ENCODE measurements around the gene VMO1.

Gene VMO1

GRCh38 chr17:4747847-4748246 is 38.3 kb downstream of the VMO1 start:
- H3K4me3 ChIP-seq (ENCODE audit: low read depth in 1 of 2, low read length in 2 of 2): no peak overlapping the region
- H3K4me1 ChIP-seq (ENCODE audit: insufficient read depth, low read length): no peaks in the 10 kb centered on the region
- H3K9ac ChIP-seq (ENCODE audit: low read length): no peak overlapping the region
- H3K27ac ChIP-seq (ENCODE audit: low read depth, low read length): no peak overlapping the region
- H3K9me3 ChIP-seq (ENCODE audit: low read length): no peaks in the 10 kb centered on the region
- H3K36me3 ChIP-seq (ENCODE audit: insufficient read depth, low read length): no peaks in the 10 kb centered on the region
- H3K27me3 ChIP-seq (ENCODE audit: control insufficient read depth in 1 of 2, insufficient read depth in 2 of 2, low read length in 2 of 2): peaks cover 17 to 36% of the 10 kb centered on the region in 2 donors

DNA sequence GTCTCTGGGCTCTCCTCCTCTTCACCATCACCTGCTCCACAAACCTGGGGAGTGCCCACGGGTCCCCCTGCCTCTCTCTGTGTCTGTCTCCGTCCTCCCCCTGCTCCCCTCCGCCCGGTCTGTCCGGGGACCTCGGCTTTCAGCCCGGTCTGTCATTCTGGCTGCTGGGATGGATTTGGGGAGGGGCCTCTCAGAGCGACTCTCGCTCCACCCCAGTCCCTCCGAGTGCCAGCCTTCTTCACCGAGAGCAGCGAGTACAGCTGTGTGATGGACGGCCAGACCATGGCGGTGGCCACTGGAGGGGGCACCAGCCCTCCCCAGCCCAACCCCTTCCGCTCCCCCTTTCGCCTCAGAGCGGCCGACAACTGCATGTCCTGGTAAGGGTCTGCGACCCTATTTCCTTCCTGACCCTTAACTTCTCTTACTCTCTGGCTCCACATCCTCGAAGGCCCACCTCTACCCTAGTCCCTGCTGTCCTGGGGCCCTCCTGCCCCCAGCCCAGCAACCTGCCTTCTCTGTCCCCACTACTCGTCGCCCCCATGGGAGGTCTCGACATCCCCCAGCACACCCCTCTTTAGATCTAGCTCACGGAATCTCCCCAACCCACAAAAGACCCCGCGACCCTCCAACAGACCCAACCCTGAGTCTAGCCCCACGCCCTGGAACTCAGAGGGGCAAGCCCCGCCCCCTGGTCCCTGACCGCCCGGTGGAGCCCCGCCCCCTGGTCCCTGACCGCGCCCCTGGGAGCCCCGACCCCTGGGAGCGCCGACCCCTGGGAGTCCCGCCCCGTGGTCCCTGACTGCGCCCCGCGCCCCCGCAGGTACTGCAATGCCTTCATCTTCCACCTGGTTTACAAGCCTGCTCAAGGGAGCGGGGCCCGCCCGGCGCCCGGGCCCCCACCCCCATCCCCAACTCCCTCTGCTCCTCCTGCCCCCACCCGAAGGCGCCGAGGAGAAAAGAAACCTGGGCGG is 40.9 kb downstream of the VMO1 start:
- H3K4me1 ChIP-seq (ENCODE audit: insufficient read depth, low read length): no peaks in the 10 kb centered on the region
- no peaks in the 10 kb centered on the region for H3K36me3 ChIP-seq (ENCODE audit: insufficient read depth, low read length)
- H3K9me3 ChIP-seq (ENCODE audit: low read length): no peaks in the 10 kb centered on the region
- no peak overlapping the region for H3K4me3 ChIP-seq (ENCODE audit: low read depth in 1 of 2, low read length in 2 of 2)
- no peak overlapping the region for H3K9ac ChIP-seq (ENCODE audit: low read length)
- H3K27ac ChIP-seq (ENCODE audit: low read depth, low read length): no peak overlapping the region
- H3K27me3 ChIP-seq (ENCODE audit: control insufficient read depth in 1 of 2, insufficient read depth in 2 of 2, low read length in 2 of 2): peaks cover 17 to 36% of the 10 kb centered on the region in 2 donors

GRCh38 chr17:4743898-4744297 is 42.3 kb downstream of the VMO1 start:
- no peaks in the 10 kb centered on the region for H3K9me3 ChIP-seq (ENCODE audit: low read length)
- H3K27me3 ChIP-seq (ENCODE audit: control insufficient read depth in 1 of 2, insufficient read depth in 2 of 2, low read length in 2 of 2): peaks cover 17 to 36% of the 10 kb centered on the region in 2 donors
- H3K27ac ChIP-seq (ENCODE audit: low read depth, low read length): no peak overlapping the region
- no peak overlapping the region for H3K4me3 ChIP-seq (ENCODE audit: low read depth in 1 of 2, low read length in 2 of 2)
- no peak overlapping the region for H3K9ac ChIP-seq (ENCODE audit: low read length)
- no peaks in the 10 kb centered on the region for H3K36me3 ChIP-seq (ENCODE audit: insufficient read depth, low read length)
- H3K4me1 ChIP-seq (ENCODE audit: insufficient read depth, low read length): peaks cover 2% of the 10 kb centered on the region

DNA sequence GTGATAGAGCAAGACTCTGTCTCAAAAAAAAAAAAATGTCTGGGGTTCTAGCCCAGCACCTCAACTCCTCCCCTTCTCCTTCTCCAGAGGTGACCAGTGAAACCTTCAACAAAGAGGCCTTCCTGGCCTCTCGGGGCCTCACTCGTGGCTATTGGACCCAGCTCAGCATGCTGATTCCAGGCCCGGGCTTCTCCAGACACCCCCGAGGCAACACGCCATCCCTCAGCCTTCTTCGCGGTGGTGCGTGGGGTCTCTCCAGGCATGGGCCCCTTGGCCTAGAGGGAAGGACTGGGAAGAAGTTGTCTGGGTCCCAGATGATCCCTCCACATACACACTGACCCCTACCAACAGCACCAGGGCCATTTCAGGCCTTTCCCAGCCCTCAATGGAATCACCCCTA is 42.9 kb downstream of the VMO1 start:
- H3K4me1 ChIP-seq (ENCODE audit: insufficient read depth, low read length): peaks cover 8% of the 10 kb centered on the region
- H3K36me3 ChIP-seq (ENCODE audit: insufficient read depth, low read length): no peaks in the 10 kb centered on the region
- H3K9me3 ChIP-seq (ENCODE audit: low read length): no peaks in the 10 kb centered on the region
- no peak overlapping the region for H3K9ac ChIP-seq (ENCODE audit: low read length)
- no peak overlapping the region for H3K4me3 ChIP-seq (ENCODE audit: low read depth in 1 of 2, low read length in 2 of 2)
- no peak overlapping the region for H3K27ac ChIP-seq (ENCODE audit: low read depth, low read length)
- H3K27me3 ChIP-seq (ENCODE audit: control insufficient read depth in 1 of 2, insufficient read depth in 2 of 2, low read length in 2 of 2): peaks cover 18 to 35% of the 10 kb centered on the region in 2 donors

- H3K9ac ChIP-seq (ENCODE audit: low read length): no peak overlapping the region
- no peaks in the 10 kb centered on the region for H3K9me3 ChIP-seq (ENCODE audit: low read length)
- H3K27ac ChIP-seq (ENCODE audit: low read depth, low read length): no peak overlapping the region
- peaks cover 11% of the 10 kb centered on the region for H3K4me1 ChIP-seq (ENCODE audit: insufficient read depth, low read length)
- H3K27me3 ChIP-seq (ENCODE audit: control insufficient read depth in 1 of 2, insufficient read depth in 2 of 2, low read length in 2 of 2): peaks cover 21 to 36% of the 10 kb centered on the region in 2 donors
- H3K36me3 ChIP-seq (ENCODE audit: insufficient read depth, low read length): no peaks in the 10 kb centered on the region
- no peak overlapping the region for H3K4me3 ChIP-seq (ENCODE audit: low read depth in 1 of 2, low read length in 2 of 2)
Observed at GRCh38 chr17:4742629-4743028, 43.5 kb downstream of the VMO1 start.

DNA sequence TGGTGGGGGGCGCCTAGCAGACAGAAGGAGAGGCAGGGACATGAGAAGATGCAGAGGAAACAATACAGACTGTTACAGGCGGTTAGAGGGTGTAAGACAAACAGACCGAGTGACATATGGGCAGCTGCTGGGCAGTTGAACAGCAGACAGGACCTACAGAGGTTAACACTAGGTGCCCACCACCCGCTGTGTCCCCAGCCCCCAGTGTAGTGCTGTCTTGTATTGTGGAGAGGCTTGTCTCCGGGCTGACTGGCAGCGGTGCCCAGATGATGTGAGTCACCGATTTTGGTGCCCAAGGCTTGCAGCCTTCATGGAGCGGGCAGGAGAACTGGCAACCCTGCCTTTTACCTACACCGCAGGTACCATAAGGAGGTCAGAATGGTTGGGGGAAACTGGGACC is 44.0 kb downstream of the VMO1 start:
- Histone ChIP-seq H3K27me3 (ENCODE audit: control insufficient read depth in 1 of 2, insufficient read depth in 2 of 2, low read length in 2 of 2) (peaks cover 21 to 36% of the 10 kb centered on the region in 2 donors), H3K4me1 (ENCODE audit: insufficient read depth, low read length) (peaks cover 11% of the 10 kb centered on the region), H3K9ac (ENCODE audit: low read length) (no peak overlapping the region), H3K27ac (ENCODE audit: low read depth, low read length) (no peak overlapping the region), H3K9me3 (ENCODE audit: low read length) (no peaks in the 10 kb centered on the region), H3K36me3 (ENCODE audit: insufficient read depth, low read length) (no peaks in the 10 kb centered on the region), H3K4me3 (ENCODE audit: low read depth in 1 of 2, low read length in 2 of 2) (no peak overlapping the region)

GRCh38 chr17:4741544-4741943 is 44.6 kb downstream of the VMO1 start:
- Histone ChIP-seq H3K4me3 (ENCODE audit: low read depth in 1 of 2, low read length in 2 of 2) (no peak overlapping the region), H3K27ac (ENCODE audit: low read depth, low read length) (no peak overlapping the region), H3K27me3 (ENCODE audit: control insufficient read depth in 1 of 2, insufficient read depth in 2 of 2, low read length in 2 of 2) (peaks cover 21 to 36% of the 10 kb centered on the region in 2 donors), H3K9ac (ENCODE audit: low read length) (no peak overlapping the region), H3K9me3 (ENCODE audit: low read length) (no peaks in the 10 kb centered on the region), H3K4me1 (ENCODE audit: insufficient read depth, low read length) (peaks cover 11% of the 10 kb centered on the region), H3K36me3 (ENCODE audit: insufficient read depth, low read length) (no peaks in the 10 kb centered on the region)

DNA sequence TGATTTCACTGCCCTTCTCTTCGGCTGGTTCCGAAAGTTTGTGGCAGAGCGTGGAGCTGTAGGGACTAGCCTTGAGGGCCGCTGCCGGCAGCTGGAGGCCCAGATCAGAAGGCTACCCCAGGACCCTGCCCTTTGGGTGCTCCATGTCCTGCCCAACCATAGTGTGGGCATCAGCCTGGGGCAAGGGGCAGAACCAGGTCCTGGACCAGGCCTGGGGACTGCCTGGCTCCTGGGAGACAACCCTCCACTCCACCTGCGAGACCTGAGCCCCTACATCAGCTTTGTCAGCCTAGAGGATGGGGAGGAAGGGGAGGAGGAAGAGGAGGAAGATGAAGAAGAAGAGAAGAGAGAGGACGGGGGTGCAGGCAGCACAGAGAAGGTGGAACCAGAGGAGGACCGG is 45.6 kb downstream of the VMO1 start:
- Histone ChIP-seq H3K27me3 (ENCODE audit: control insufficient read depth in 1 of 2, insufficient read depth in 2 of 2, low read length in 2 of 2) (peaks cover 16 to 29% of the 10 kb centered on the region in 2 donors), H3K36me3 (ENCODE audit: insufficient read depth, low read length) (no peaks in the 10 kb centered on the region), H3K27ac (ENCODE audit: low read depth, low read length) (no peak overlapping the region), H3K9me3 (ENCODE audit: low read length) (no peaks in the 10 kb centered on the region), H3K4me3 (ENCODE audit: low read depth in 1 of 2, low read length in 2 of 2) (no peak overlapping the region), H3K4me1 (ENCODE audit: insufficient read depth, low read length) (peaks cover 11% of the 10 kb centered on the region), H3K9ac (ENCODE audit: low read length) (no peak overlapping the region)

DNA sequence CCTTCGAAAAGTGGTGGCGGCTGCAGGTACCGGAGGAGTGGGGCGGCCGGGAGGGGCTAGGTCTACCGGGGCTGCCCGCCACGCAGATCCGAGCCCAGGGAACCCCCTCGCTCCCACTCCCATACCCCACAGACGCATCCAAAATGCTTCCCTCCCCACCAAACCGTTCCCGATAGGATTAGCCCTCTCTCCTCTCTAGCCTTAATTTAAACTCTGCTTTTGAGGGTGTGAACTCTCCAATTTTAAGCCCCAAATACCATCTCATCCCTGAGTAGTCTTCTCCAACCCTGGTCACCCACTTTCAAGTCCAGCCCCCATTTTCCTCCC is 46.2 kb downstream of the VMO1 start:
- Histone ChIP-seq H3K4me1 (ENCODE audit: insufficient read depth, low read length) (peaks cover 11% of the 10 kb centered on the region), H3K27me3 (ENCODE audit: control insufficient read depth in 1 of 2, insufficient read depth in 2 of 2, low read length in 2 of 2) (peaks cover 10 to 23% of the 10 kb centered on the region in 2 donors), H3K9ac (ENCODE audit: low read length) (no peak overlapping the region), H3K27ac (ENCODE audit: low read depth, low read length) (no peak overlapping the region), H3K9me3 (ENCODE audit: low read length) (no peaks in the 10 kb centered on the region), H3K4me3 (ENCODE audit: low read depth in 1 of 2, low read length in 2 of 2) (peak overlapping the region; percentile 48 to 61), H3K36me3 (ENCODE audit: insufficient read depth, low read length) (no peaks in the 10 kb centered on the region)

DNA sequence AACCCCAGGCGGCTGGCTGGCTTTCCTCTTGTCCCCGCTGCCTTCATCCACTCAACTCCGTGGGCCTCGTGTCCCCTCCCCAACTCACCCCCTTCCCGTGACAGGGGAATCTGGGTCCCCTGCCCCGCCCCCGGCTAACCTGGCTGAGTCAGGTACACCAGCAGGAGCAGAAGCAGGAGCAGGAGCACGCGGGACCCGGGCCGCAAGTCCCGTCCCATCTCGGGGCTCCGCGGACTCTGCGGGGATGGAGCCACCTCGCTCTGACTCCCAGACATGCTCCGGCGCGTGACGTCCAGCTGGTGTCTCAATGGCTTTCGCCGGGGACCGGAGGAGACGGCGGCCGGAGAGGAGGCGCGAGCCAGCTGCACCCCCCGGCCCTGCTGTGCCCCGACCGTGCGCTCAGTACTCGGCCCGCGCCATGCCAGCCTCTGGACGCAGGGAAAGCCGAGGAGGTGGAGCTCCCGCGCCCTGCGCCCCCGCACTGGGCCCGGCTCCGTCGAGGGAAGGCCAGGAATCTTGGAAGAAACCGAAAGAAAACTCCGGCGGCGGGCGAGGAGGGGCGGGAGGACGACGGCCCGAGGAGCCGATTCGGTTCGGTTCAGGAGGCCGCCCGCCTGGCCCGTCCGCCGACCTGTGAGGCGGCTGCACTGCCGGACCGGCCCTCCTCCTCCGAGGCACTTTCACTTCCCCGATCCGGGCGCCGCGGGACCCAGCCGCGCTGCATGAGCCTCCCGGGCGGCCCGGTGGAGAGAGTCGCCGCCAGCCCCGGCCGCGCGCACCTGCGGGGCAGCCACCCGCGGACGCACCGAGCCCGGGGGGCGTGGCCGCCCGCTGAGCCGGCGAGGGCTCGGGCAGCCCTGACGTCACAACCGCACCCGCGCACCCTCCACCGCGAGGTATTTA is 46.8 kb downstream of the VMO1 start, which contains the start of the genes CXCL16 and ZMYND15:
CXCL16 (minus strand) TSS at position 807 of the 903 bp plus-strand sequence; CDS start at position 218, 589 bp downstream.
ZMYND15 (plus strand) TSS at position 712 of the 903 bp plus-strand sequence. CDS start 716 bp downstream, outside the sequence.
- H3K9ac ChIP-seq (ENCODE audit: low read length): peak within 1 kb of the TSS; percentile 29
- peak within 1 kb of the TSS; percentile 48 to 61 for H3K4me3 ChIP-seq (ENCODE audit: low read depth in 1 of 2, low read length in 2 of 2)
- peaks cover 6% of the 10 kb centered on the region for H3K36me3 ChIP-seq (ENCODE audit: insufficient read depth, low read length)
- peaks cover 4 to 17% of the 10 kb centered on the region in 2 donors for H3K27me3 ChIP-seq (ENCODE audit: control insufficient read depth in 1 of 2, insufficient read depth in 2 of 2, low read length in 2 of 2)
- H3K27ac ChIP-seq (ENCODE audit: low read depth, low read length): peak within 1 kb of the TSS; percentile 1
- H3K9me3 ChIP-seq (ENCODE audit: low read length): no peaks in the 10 kb centered on the region
- H3K4me1 ChIP-seq (ENCODE audit: insufficient read depth, low read length): peaks cover 11% of the 10 kb centered on the region

Data from muscle layer of colon (tissue), 2 donors.